H9 (cell line): ENCODE results near the gene DNAJA4. TPM values are rescaled to one million over a fixed set of nuclear protein-coding genes. Genes with fewer than 3 reads are reported as not detected.

Experiments
- DNase-seq: peaks from one replicate; pipeline ENCODE4 v3.0.0-alpha.2; 2017
- H2AFZ ChIP-seq: one replicate; pipeline ENCODE4 v1.6.1; 2013; ENCODE audit warnings: mild to moderate bottlenecking, low read length, control low read depth, moderate library complexity
- H2AK5ac ChIP-seq: 2 replicates; pipeline ENCODE4 v1.6.1; 2013; ENCODE audit warnings: low read length, control low read depth, mixed read lengths; ENCODE audit not compliant: insufficient read length
- H2BK120ac ChIP-seq: one replicate; pipeline ENCODE4 v1.6.1; 2013; ENCODE audit warnings: low read depth, mild to moderate bottlenecking, low read length, control low read depth, inconsistent platforms; ENCODE audit not compliant: poor library complexity, severe bottlenecking
- H2BK12ac ChIP-seq: 2 replicates; pipeline ENCODE4 v1.6.1; 2013; ENCODE audit warnings: low read length, control low read depth, mixed read lengths, low read depth; ENCODE audit not compliant: insufficient read length
- H2BK15ac ChIP-seq: 2 replicates; pipeline ENCODE4 v1.6.1; 2013; ENCODE audit warnings: low read depth, low read length, control low read depth
- H2BK20ac ChIP-seq: one replicate; pipeline ENCODE4 v1.6.1; 2013; ENCODE audit warnings: low read depth, mild to moderate bottlenecking, low read length, control low read depth, inconsistent platforms; ENCODE audit not compliant: poor library complexity, severe bottlenecking
- H2BK5ac ChIP-seq: 2 replicates; pipeline ENCODE4 v1.6.1; 2013; ENCODE audit warnings: low read length, control low read depth, mixed read lengths; ENCODE audit not compliant: insufficient read length
- H3K14ac ChIP-seq: 2 replicates; pipeline ENCODE4 v1.6.1; 2013; ENCODE audit warnings: low read length, control low read depth; ENCODE audit not compliant: insufficient read depth
- H3K18ac ChIP-seq: 2 replicates; pipeline ENCODE4 v1.6.1; 2013; ENCODE audit warnings: low read depth, mild to moderate bottlenecking, mixed read lengths, low read length, control low read depth; ENCODE audit not compliant: insufficient read length
- H3K23ac ChIP-seq: 2 replicates; pipeline ENCODE4 v1.6.1; 2013; ENCODE audit warnings: low read length, control low read depth, mixed read lengths, low read depth; ENCODE audit not compliant: insufficient read length
- H3K23me2 ChIP-seq: 2 replicates; pipeline ENCODE4 v1.6.1; 2013; ENCODE audit warnings: low read depth, mild to moderate bottlenecking, mixed read lengths, low read length, control low read depth; ENCODE audit not compliant: insufficient read length, poor library complexity, severe bottlenecking
- H3K27ac ChIP-seq: 2 replicates; pipeline ENCODE4 v1.5.1; 2013; ENCODE audit warnings: low read length, control low read depth, mixed read lengths, low read depth; ENCODE audit not compliant: insufficient read length
- H3K27me3 ChIP-seq: 2 replicates; pipeline ENCODE4 v1.6.1; 2013; ENCODE audit warnings: low read length, control low read depth, inconsistent platforms; ENCODE audit not compliant: insufficient read depth
- H3K4ac ChIP-seq: 2 replicates; pipeline ENCODE4 v1.6.1; 2013; ENCODE audit warnings: low read depth, mild to moderate bottlenecking, control low read depth, inconsistent platforms, low read length, moderate library complexity
- H3K4me1 ChIP-seq: 2 replicates; pipeline ENCODE4 v1.6.1; 2013; ENCODE audit warnings: low read length, control low read depth, inconsistent platforms; ENCODE audit not compliant: insufficient read depth
- H3K4me2 ChIP-seq: 2 replicates; pipeline ENCODE4 v1.6.1; 2013; ENCODE audit warnings: low read length, control low read depth, mixed read lengths; ENCODE audit not compliant: insufficient read length, insufficient read depth
- H3K56ac ChIP-seq: 2 replicates; pipeline ENCODE4 v1.6.1; 2013; ENCODE audit warnings: low read depth, mild to moderate bottlenecking, mixed read lengths, low read length, control low read depth; ENCODE audit not compliant: insufficient read length
- H3K79me1 ChIP-seq: 2 replicates; pipeline ENCODE4 v1.6.1; 2013; ENCODE audit warnings: low read depth, mild to moderate bottlenecking, moderate library complexity, low read length, control low read depth, inconsistent platforms; ENCODE audit not compliant: insufficient read depth, poor library complexity, severe bottlenecking
- H3K79me2 ChIP-seq: 2 replicates; pipeline ENCODE4 v1.6.1; 2013; ENCODE audit warnings: low read length, control low read depth, inconsistent platforms; ENCODE audit not compliant: insufficient read depth
- H3K9ac ChIP-seq: 2 replicates; pipeline ENCODE4 v1.6.1; 2013; ENCODE audit warnings: low read length, control low read depth, mixed read lengths; ENCODE audit not compliant: insufficient read length; ENCODE audit errors: extremely low read depth
- H3K9me3 ChIP-seq: one replicate; pipeline ENCODE4 v1.6.1; 2013; ENCODE audit warnings: low read depth, low read length, inconsistent platforms; ENCODE audit not compliant: control insufficient read depth
- H3T11ph ChIP-seq: one replicate; pipeline ENCODE4 v1.6.1; 2013; ENCODE audit warnings: mild to moderate bottlenecking, low read length, control low read depth, inconsistent platforms
- H4K20me1 ChIP-seq: one replicate; pipeline ENCODE4 v1.6.1; 2013; ENCODE audit not compliant: control insufficient read depth, insufficient read length, insufficient read depth
- H4K5ac ChIP-seq: 2 replicates; pipeline ENCODE4 v1.6.1; 2013; ENCODE audit warnings: low read depth, mild to moderate bottlenecking, mixed read lengths, low read length, control low read depth; ENCODE audit not compliant: insufficient read length
- H4K8ac ChIP-seq: replicated peaks from 2 replicates; pipeline ENCODE4 v1.6.1; 2013; ENCODE audit warnings: low read length, control low read depth, mixed read lengths, low read depth; ENCODE audit not compliant: insufficient read length
- H4K91ac ChIP-seq: 2 replicates; pipeline ENCODE4 v1.6.1; 2013; ENCODE audit warnings: low read depth, mild to moderate bottlenecking, moderate library complexity, mixed read lengths, low read length, control low read depth; ENCODE audit not compliant: insufficient read length
- H3K27ac Mint-ChIP-seq, 3 experiments: 2 replicates in 2 of 3; 3 replicates in 1 of 3; pipeline ENCODE4 v1.8.0; 2020 to 2021; ENCODE audit warnings: mixed read lengths in 3 of 3, mild to moderate bottlenecking in 1 of 3, moderate library complexity in 1 of 3
- H3K27me3 Mint-ChIP-seq: 2 replicates; pipeline ENCODE4 v1.8.0; 2021; ENCODE audit warnings: low read depth, mild to moderate bottlenecking, moderate library complexity, mixed read lengths
- H3K36me3 Mint-ChIP-seq, 3 experiments: 2 replicates in 2 of 3; 3 replicates in 1 of 3; pipeline ENCODE4 v1.8.0; 2020 to 2021; ENCODE audit warnings: low read depth in 3 of 3, mixed read lengths in 3 of 3; ENCODE audit not compliant: insufficient read depth in 1 of 3
- H3K4me1 Mint-ChIP-seq, 2 experiments: 2 replicates each; pipeline ENCODE4 v1.8.0; 2020; ENCODE audit warnings: mixed read lengths in 2 of 2
- H3K4me3 Mint-ChIP-seq, 2 experiments: 2 replicates in 1 of 2; 3 replicates in 1 of 2; pipeline ENCODE4 v1.8.0; 2020 to 2021; ENCODE audit warnings: mild to moderate bottlenecking in 2 of 2, mixed read lengths in 2 of 2, moderate library complexity in 1 of 2
- H3K9me3 Mint-ChIP-seq, 2 experiments: 2 replicates in 1 of 2; 3 replicates in 1 of 2; pipeline ENCODE4 v1.8.0; 2020; ENCODE audit warnings: mild to moderate bottlenecking in 2 of 2, mixed read lengths in 2 of 2, moderate library complexity in 1 of 2
- CTCF ChIP-seq: fragments of 200-600 bp; sonication (generic); conservative IDR thresholded peaks from 3 replicates; pipeline ENCODE4 v1.8.0; 2021; ENCODE audit warnings: antibody characterized with exemption, mild to moderate bottlenecking
- WGBS: extraction: QIAGEN DNeasy Blood & Tissue Kit; methylation state at CpG from one replicate; pipeline ENCODE4 v1.1.7; 2013; ENCODE audit warnings: missing lambda C conversion rate, low lambda C conversion rate, mixed read lengths; ENCODE audit not compliant: insufficient read length; ENCODE audit errors: extremely low coverage; 5-methylcytosine and 5-hydroxymethylcytosine counted together
- total RNA-seq: library from RNA; stranded (reverse); gene quantifications from 2 replicates; pipeline ENCODE4 v1.2.1, GENCODE V29; 2021

Gene DNAJA4
- total RNA-seq, 1 experiment from 2014 or later: 0.13 TPM

DNA sequence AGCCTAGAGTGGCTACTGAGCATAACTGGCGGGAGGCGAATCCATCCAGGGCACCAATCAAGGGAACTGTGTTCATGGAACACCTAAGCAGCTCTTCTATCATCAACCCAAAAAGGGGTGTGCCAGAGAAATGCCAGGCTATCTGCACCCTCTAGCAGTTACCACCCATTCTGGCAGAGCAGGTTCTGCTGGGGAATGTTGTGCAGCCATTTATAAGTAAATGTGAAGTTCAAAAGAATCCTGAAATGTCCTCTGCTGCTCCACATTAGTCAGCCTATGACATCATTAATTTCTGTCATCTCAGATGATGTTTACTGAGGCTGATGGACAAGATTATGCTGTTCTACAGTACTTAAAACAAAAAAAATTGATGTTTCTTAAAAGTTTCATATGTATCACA, 27.3 kb downstream of the DNAJA4 start:
- H3K56ac ChIP-seq: no peak overlapping the region
- no peaks in the 10 kb centered on the region for H4K20me1 ChIP-seq
- H3K18ac ChIP-seq: no peak overlapping the region
- Mint-ChIP-seq H3K4me3 (no peak overlapping the region), H3K27me3 (no peaks in the 10 kb centered on the region), H3K9me3 (no peaks in the 10 kb centered on the region), H3K27ac (no peak overlapping the region), H3K4me1 (no peaks in the 10 kb centered on the region), H3K36me3 (peaks cover 5 to 31% (median 8%) of the 10 kb centered on the region in 3 experiments; a peak in 4 of 7 replicates)
- H2AK5ac ChIP-seq: no peak overlapping the region
- TF ChIP-seq CTCF: no peak
- no peaks in the 10 kb centered on the region for H3K4me1 ChIP-seq
- H4K8ac ChIP-seq: no peak overlapping the region
- no peak overlapping the region for H3K4me2 ChIP-seq
- no peak overlapping the region for H2AFZ ChIP-seq
- no peak overlapping the region for H3K14ac ChIP-seq
- H2BK15ac ChIP-seq: no peak overlapping the region
- H2BK20ac ChIP-seq: no peak overlapping the region
- no peaks in the 10 kb centered on the region for H3K9me3 ChIP-seq
- H2BK12ac ChIP-seq: no peak overlapping the region
- no peak for DNase-seq
- no peaks in the 10 kb centered on the region for H3K23me2 ChIP-seq
- whole genome bisulfite sequencing: no CpG with 5 or more reads among the region's 2 CpGs
- no peak overlapping the region for H3K9ac ChIP-seq
- no peaks in the 10 kb centered on the region for H3K79me1 ChIP-seq
- H3K27me3 ChIP-seq: no peaks in the 10 kb centered on the region
- H3K4ac ChIP-seq: no peak overlapping the region
- no peak overlapping the region for H4K91ac ChIP-seq
- no peak overlapping the region for H2BK5ac ChIP-seq
- no peak overlapping the region for H3K27ac ChIP-seq
- H3T11ph ChIP-seq: no peak overlapping the region
- H2BK120ac ChIP-seq: no peak overlapping the region
- H3K79me2 ChIP-seq: no peaks in the 10 kb centered on the region
- H4K5ac ChIP-seq: no peak overlapping the region
- no peak overlapping the region for H3K23ac ChIP-seq
